C4-2B (cell line): Measurements from ENCODE around the gene SEPTIN11.
A peak's percentile ranks its signal among the peaks of the same experiment; 100 is the strongest.

Source experiments
- H3K27ac ChIP-seq: fragments of 450-650 bp; 2 replicates; pipeline ENCODE4 v1.5.1; 2017
- CTCF ChIP-seq: fragments of 450-650 bp; conservative IDR thresholded peaks from 2 replicates; pipeline ENCODE4 v1.5.1; 2017; ENCODE audit warnings: mild to moderate bottlenecking
- ZFX ChIP-seq: fragments of 450-650 bp; IDR thresholded peaks from 2 replicates; pipeline ENCODE4 v1.6.1; 2017

SEPTIN11 gene

GRCh38 chr4:76972306-76972705 lies 22.8 kb downstream of the SEPTIN11 start:
- TF ChIP-seq ZFX (no peak), CTCF (no peak)
- no peak overlapping the region for H3K27ac ChIP-seq

- no peak for TF ChIP-seq CTCF
- TF ChIP-seq ZFX: no peak
- H3K27ac ChIP-seq: no peak overlapping the region
These were observed 24.6 kb downstream of the SEPTIN11 start for GRCh38 chr4:76974150-76974549.

- TF ChIP-seq CTCF (no peak), ZFX (no peak)
- no peak overlapping the region for H3K27ac ChIP-seq
These were observed 27.6 kb downstream of the SEPTIN11 start for GRCh38 chr4:76977113-76977512.

GRCh38 chr4:76977736-76978350 lies 28.3 kb downstream of the SEPTIN11 start:
- 0 out of 2 replicates have a peak overlapping the region, but pooled peaks have one; percentile 5 for H3K27ac ChIP-seq
- no peak for TF ChIP-seq ZFX
- TF ChIP-seq CTCF: no peak

- no peak for TF ChIP-seq CTCF
- no peak for TF ChIP-seq ZFX
- H3K27ac ChIP-seq: peak overlapping the region; percentile 45
These were observed 29.7 kb downstream of the SEPTIN11 start for GRCh38 chr4:76979236-76979635.

GRCh38 chr4:76980261-76980660 lies 30.7 kb downstream of the SEPTIN11 start:
- H3K27ac ChIP-seq: no peak overlapping the region
- TF ChIP-seq CTCF (no peak), ZFX (no peak)

GRCh38 chr4:76981644-76982043 lies 32.1 kb downstream of the SEPTIN11 start:
- no peak overlapping the region for H3K27ac ChIP-seq
- TF ChIP-seq ZFX: no peak
- no peak for TF ChIP-seq CTCF
